NCI-H524 (cell line): ENCODE data around the gene TENM4.

Experiments
- DNase-seq, 2 experiments: peaks; one replicate each; lab custom pipeline; 2025; lab: John Stamatoyannopoulos, UW

Gene TENM4

GRCh38 chr11:79390477-79390876, 50.4 kb downstream of the TENM4 start:
- no peak for DNase-seq

DNA sequence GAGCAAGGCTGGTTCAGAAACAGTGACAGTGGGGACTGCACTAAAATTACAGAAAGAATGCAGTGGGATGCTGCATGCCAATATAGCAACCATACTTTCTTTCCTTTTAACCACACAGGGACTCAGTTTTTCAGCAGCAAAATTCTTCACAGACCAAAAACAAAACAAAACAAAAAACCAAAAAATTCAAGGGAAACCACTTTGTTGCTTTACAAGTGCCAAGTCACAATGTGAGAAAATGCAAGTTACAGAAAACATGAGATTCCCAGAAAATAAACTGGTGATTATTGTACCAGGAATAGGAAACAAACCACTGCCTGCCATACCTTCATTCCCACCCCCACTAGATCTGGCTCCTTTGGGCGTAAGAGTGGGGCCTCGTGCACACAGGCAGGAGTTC, 52.6 kb downstream of the TENM4 start:
- no peak for DNase-seq

- no peak for DNase-seq
Measured at GRCh38 chr11:79383874-79384273, 57.0 kb downstream of the TENM4 start.

- no peak for DNase-seq
Measured at GRCh38 chr11:79382301-79383050, 58.4 kb downstream of the TENM4 start.

- DNase-seq, result no peak
Measured at GRCh38 chr11:79381036-79381435, 59.8 kb downstream of the TENM4 start.

DNA sequence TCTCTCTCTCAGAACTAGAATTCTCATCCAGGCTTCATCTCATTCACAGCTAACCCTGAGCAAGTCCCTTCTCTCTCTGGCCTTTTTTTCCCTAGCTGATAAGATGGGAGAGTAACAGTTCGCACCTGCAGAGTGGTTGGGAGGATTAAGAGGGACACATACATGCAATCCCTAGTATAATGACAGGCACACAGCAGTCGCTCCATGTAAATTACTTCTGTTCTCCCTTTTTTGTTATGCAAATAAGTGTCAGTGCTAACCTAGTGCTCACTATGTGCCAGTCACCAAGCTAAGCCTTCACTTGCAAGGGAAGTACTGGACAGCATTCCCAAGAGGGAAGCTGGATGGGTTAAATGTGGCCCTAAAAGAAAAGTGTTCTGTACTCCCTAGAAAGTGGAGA, 63.4 kb downstream of the TENM4 start:
- no peak for DNase-seq

GRCh38 chr11:79375818-79376550, 64.8 kb downstream of the TENM4 start:
- DNase-seq, result no peak

DNA sequence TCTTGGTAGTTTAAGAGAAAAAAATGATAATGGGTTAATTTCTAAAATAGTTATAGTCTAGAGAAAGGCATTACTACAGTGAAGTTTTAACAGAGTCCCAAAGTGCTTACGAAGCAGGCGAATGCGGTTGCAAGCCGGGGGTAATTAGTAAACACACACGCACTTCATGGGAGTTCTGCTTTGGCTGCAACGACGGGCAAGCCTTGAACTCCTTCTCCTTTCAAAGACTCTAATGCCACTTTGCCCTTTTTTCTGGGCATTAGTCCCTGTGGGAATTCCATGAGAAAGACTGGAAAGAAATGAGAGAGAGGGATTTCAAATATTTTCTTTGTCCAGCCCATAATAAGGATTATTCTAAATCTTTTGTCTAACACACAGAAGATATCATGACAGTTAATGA, 66.1 kb downstream of the TENM4 start:
- DNase-seq, result no peak

GRCh38 chr11:79371724-79372123, 69.1 kb downstream of the TENM4 start:
- DNase-seq, result no peak

GRCh38 chr11:79371152-79371551, 69.7 kb downstream of the TENM4 start:
- no peak for DNase-seq

DNA sequence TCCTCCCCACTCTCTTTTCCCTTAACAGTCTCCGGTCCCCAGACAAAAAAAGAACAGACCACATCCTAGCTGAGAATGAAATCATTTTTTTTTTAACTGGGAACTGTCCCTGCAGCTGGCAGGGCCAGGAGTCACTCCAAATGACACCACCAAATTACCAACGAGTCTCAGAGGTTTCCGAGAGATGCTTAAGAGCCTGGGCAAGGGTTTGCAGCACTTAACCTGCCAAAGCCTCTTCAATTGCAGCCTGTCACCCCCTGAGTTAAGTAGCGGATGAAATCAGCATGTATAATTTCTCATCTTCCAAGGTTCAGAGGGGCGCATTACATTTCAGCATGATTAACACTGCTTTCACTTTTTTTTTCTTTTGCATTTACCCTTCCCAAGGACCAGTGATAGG, 71.8 kb downstream of the TENM4 start:
- peak; percentile 48 to 76 for DNase-seq

- DNase-seq, result no peak
Measured at GRCh38 chr11:79367844-79368243, 73.0 kb downstream of the TENM4 start.

DNA sequence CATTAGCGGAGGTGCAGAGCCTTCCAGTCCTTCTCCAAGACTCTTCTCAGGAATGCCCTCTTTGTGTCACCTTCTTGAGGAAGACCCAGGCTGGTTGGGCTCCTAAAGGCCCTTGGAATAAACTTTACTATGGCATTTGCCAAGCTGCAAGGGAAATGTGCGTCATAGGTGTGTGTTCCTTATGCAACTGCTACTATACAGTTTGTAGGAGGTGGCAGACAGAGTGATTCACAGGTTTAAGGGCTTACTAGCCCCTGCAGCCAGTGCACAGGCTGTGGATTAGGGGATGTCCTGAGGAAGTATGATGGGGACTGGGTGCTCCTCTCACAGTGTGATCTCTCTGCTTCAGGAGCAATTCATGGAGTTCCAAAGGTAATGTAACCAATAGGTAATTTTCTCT, 74.6 kb downstream of the TENM4 start:
- DNase-seq, result no peak

- no peak for DNase-seq
Measured at GRCh38 chr11:79363861-79364378, 76.9 kb downstream of the TENM4 start.

- no peak for DNase-seq
Measured at GRCh38 chr11:79363256-79363655, 77.6 kb downstream of the TENM4 start.

DNA sequence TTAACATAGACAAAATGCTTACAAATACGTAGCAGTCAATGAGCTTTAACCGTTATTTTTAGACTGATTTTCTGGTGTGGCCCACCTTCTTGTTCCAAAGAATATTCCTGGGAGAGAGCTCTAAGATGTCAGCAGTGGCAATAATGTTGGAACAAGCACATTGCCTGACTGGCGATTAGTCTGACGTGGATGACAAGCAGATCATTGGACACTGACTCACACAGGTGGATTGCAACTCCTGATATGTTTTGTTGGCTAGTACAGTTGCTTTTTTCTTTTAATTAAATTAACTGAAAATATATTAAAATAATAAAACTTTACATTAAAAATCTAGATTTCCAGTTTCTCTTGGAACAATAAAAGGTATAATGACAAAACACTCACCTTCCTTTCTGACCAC, 78.0 kb downstream of the TENM4 start:
- no peak for DNase-seq

DNA sequence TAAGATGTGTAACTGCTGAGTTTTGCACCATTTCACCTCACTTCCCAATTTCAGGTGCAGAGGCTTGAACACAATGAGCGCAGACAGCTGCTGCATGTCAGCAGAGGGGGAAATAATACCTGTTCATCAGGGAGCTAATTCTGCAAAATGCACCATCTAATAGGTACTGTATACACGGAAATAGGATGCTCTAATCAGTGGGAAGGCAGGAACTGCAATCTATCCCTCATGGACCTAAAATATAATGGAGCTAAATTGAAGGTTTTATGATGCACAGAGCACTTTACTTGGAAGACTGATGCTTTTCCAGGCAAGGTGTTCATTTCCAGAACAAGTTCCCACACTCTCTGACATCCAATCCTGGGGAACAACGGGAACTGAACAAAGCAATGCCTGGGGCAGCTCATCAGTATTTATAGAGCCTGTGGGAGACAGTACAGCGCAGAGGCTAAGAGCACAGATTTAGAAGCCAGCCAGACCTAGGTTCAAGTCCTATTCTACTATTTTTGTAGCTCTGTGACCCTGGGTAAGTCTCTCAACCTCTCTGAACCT, 78.5 kb downstream of the TENM4 start:
- no peak for DNase-seq

DNA sequence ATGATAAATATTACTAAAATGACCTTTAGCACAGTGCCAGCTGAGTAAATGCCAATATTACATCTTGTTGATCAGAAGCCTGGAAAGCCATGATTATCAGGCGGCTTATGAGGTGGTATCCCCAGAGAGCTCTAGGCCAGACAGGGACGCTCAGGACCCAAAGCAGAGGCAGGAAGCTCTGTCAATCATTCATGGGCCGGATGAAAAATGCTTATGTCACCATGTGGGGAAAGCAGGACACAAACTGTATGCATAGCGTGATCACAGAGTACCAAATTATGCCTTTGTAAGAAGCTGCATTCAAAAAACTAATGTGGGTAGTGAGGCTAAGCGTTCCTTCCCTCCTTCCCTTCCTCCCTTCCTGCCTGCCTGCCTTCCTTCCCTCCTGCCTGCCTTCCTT, 82.6 kb downstream of the TENM4 start:
- no peak for DNase-seq

- DNase-seq, result no peak
Measured at GRCh38 chr11:79353706-79354105, 87.1 kb downstream of the TENM4 start.

GRCh38 chr11:79352349-79352703, 88.5 kb downstream of the TENM4 start:
- DNase-seq, result no peak

DNA sequence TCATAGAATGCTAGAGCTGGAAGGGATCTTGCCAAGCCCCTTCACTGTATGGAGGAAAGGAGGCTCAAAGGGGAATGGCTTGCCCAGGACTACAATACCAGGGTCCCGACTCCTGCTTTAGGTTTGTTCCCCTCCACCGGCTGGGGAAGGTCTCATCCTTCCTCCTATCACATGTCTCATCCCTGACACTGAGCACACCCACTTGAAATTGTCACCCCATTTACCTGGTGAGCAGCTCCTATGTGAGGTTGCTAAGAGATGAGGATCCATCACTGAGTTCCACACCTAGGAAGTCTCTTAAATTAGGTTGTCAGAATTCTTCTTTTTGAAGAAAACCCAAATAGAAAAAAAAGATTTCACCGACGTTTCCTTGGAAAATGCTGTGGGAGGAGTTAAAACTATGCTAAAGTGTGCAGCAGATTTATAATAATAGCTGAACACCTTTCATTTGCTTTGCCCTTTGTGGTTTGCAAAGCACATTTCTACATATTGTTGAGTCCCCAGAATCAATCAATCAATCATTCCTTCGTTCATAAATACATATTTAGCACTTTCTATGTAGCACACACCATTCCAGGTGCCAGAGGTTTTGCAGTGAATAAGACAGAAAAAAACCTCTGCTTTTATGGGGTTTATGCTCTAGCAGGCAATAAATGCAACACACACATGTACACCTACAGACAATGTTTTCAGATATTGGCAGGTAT, 91.7 kb downstream of the TENM4 start:
- no peak for DNase-seq

- DNase-seq, result no peak
Measured at GRCh38 chr11:79346021-79346420, 94.8 kb downstream of the TENM4 start.
